Activated CD8-positive, alpha-beta memory T cell treated with anti-CD3 and anti-CD28 coated beads, Interleukin-2, amount 10 ng/mL, durations not matched to agents 7 days and 5 days (primary cell): Measurements from ENCODE around the gene A1CF. TPM values are rescaled to one million over a fixed set of nuclear protein-coding genes. Genes with fewer than 3 reads are reported as not detected.

Source experiments
- ATAC-seq: fragments of 150-1000 bp; cut with Tn5 transposase; one replicate; pipeline ENCODE4 v1.10.0; 2021; ENCODE audit warnings: moderate library complexity
- CTCF ChIA-PET: fragments of 350-600 bp; sonication (Branson Sonifier 250); formaldehyde crosslinking; loops from one replicate; lab custom pipeline; 2021; ENCODE audit warnings: antibody characterized with exemption; lab: Charles Lee
- DNase-seq: peaks from one replicate; pipeline ENCODE4 v3.0.0-alpha.2; 2020
- H3K27ac Mint-ChIP-seq: one replicate; pipeline ENCODE4 v1.8.0; 2021; ENCODE audit warnings: mild to moderate bottlenecking, mixed read lengths
- H3K27me3 Mint-ChIP-seq: one replicate; pipeline ENCODE4 v1.8.0; 2021; ENCODE audit warnings: mixed read lengths
- H3K36me3 Mint-ChIP-seq: one replicate; pipeline ENCODE4 v1.8.0; 2021; ENCODE audit warnings: mild to moderate bottlenecking, mixed read lengths
- H3K4me1 Mint-ChIP-seq: one replicate; pipeline ENCODE4 v1.8.0; 2021; ENCODE audit warnings: mixed read lengths
- H3K4me3 Mint-ChIP-seq: one replicate; pipeline ENCODE4 v1.8.0; 2021; ENCODE audit warnings: mild to moderate bottlenecking, moderate library complexity, mixed read lengths
- H3K9me3 Mint-ChIP-seq: one replicate; pipeline ENCODE4 v1.8.0; 2022; ENCODE audit warnings: low read depth, mixed read lengths
- total RNA-seq, 2 experiments: library from RNA; stranded (reverse); gene quantifications; one replicate each; pipeline ENCODE4 v1.2.3, GENCODE V29; 2021

Gene A1CF
- total RNA-seq, 2 experiments from 2014 or later, result not detected

GRCh38 chr10:50851884-50852671 lies 33.3 kb downstream of the A1CF start:
- no peak for ATAC-seq
- Mint-ChIP-seq H3K4me3 (no peak overlapping the region), H3K27me3 (peaks cover 44% of the 10 kb centered on the region), H3K36me3 (no peaks in the 10 kb centered on the region), H3K4me1 (no peaks in the 10 kb centered on the region), H3K27ac (no peak overlapping the region), H3K9me3 (no peaks in the 10 kb centered on the region)
- CTCF ChIA-PET, result interaction anchor here (0.6 kb wide), 1 partner anchor 506 kb away, joined by 3 read pairs; no protein-coding TSS in a partner anchor
- no peak for DNase-seq

GRCh38 chr10:50850578-50851230 lies 34.7 kb downstream of the A1CF start:
- ATAC-seq, result no peak
- CTCF ChIA-PET, result no interaction called here

GRCh38 chr10:50846753-50847152 lies 38.7 kb downstream of the A1CF start:
- Mint-ChIP-seq H3K36me3 (no peaks in the 10 kb centered on the region), H3K4me3 (no peak overlapping the region), H3K4me1 (no peaks in the 10 kb centered on the region), H3K27me3 (peaks cover 35% of the 10 kb centered on the region), H3K9me3 (no peaks in the 10 kb centered on the region), H3K27ac (no peak overlapping the region)
- no peak for DNase-seq
- ATAC-seq, result no peak
- CTCF ChIA-PET, result no interaction called here

More at GRCh38 chr10:50850578-50851230, 34.7 kb downstream of the A1CF start:
- Mint-ChIP-seq H3K27me3 (peaks cover 53% of the 10 kb centered on the region), H3K9me3 (no peaks in the 10 kb centered on the region), H3K4me3 (no peak overlapping the region), H3K27ac (no peak overlapping the region), H3K4me1 (no peaks in the 10 kb centered on the region), H3K36me3 (no peaks in the 10 kb centered on the region)
- DNase-seq, result no peak

GRCh38 chr10:50837095-50837494 lies 48.3 kb downstream of the A1CF start:
- Mint-ChIP-seq H3K27ac (no peak overlapping the region), H3K4me1 (no peaks in the 10 kb centered on the region), H3K36me3 (no peaks in the 10 kb centered on the region), H3K4me3 (no peak overlapping the region), H3K9me3 (no peaks in the 10 kb centered on the region), H3K27me3 (peaks cover 21% of the 10 kb centered on the region)
- CTCF ChIA-PET, result no interaction called here
- ATAC-seq (no peak), DNase-seq (no peak)

- Mint-ChIP-seq H3K27ac (no peak overlapping the region), H3K36me3 (no peaks in the 10 kb centered on the region), H3K9me3 (no peaks in the 10 kb centered on the region), H3K4me3 (no peak overlapping the region), H3K27me3 (peaks cover 37% of the 10 kb centered on the region), H3K4me1 (peaks cover 5% of the 10 kb centered on the region)
- DNase-seq, result no peak
- CTCF ChIA-PET, result no interaction called here
- ATAC-seq, result no peak
Measured at GRCh38 chr10:50832171-50832751, 53.2 kb downstream of the A1CF start.

GRCh38 chr10:50830066-50830465 lies 55.4 kb downstream of the A1CF start:
- Mint-ChIP-seq H3K9me3 (no peaks in the 10 kb centered on the region), H3K4me3 (no peak overlapping the region), H3K27ac (no peak overlapping the region), H3K36me3 (no peaks in the 10 kb centered on the region), H3K4me1 (peaks cover 5% of the 10 kb centered on the region), H3K27me3 (peaks cover 46% of the 10 kb centered on the region)
- CTCF ChIA-PET, result no interaction called here
- DNase-seq, result no peak
- ATAC-seq, result no peak

- ATAC-seq (no peak), DNase-seq (no peak)
- no peaks in the 10 kb centered on the region for H3K9me3 Mint-ChIP-seq
- H3K36me3 Mint-ChIP-seq, result no peaks in the 10 kb centered on the region
- H3K4me3 Mint-ChIP-seq, result no peak overlapping the region
- H3K27ac Mint-ChIP-seq, result no peak overlapping the region
- peaks cover 5% of the 10 kb centered on the region for H3K4me1 Mint-ChIP-seq
- peaks cover 49% of the 10 kb centered on the region for H3K27me3 Mint-ChIP-seq
- CTCF ChIA-PET, result no interaction called here
Measured at GRCh38 chr10:50824782-50825181, 60.6 kb downstream of the A1CF start.

- Mint-ChIP-seq H3K27me3 (peaks cover 54% of the 10 kb centered on the region), H3K4me1 (peaks cover 5% of the 10 kb centered on the region), H3K9me3 (no peaks in the 10 kb centered on the region), H3K36me3 (no peaks in the 10 kb centered on the region), H3K4me3 (no peak overlapping the region), H3K27ac (no peak overlapping the region)
- no peak for DNase-seq
- ATAC-seq, result no peak
- CTCF ChIA-PET, result no interaction called here
Measured at GRCh38 chr10:50823789-50824188, 61.6 kb downstream of the A1CF start.

- H3K4me3 Mint-ChIP-seq, result no peak overlapping the region
- DNase-seq (no peak), ATAC-seq (no peak)
- H3K27me3 Mint-ChIP-seq, result peaks cover 4% of the 10 kb centered on the region
- H3K27ac Mint-ChIP-seq, result no peak overlapping the region
- H3K36me3 Mint-ChIP-seq, result no peaks in the 10 kb centered on the region
- no peaks in the 10 kb centered on the region for H3K9me3 Mint-ChIP-seq
- H3K4me1 Mint-ChIP-seq, result no peaks in the 10 kb centered on the region
- CTCF ChIA-PET, result no interaction called here
Measured at GRCh38 chr10:50809596-50809995, 75.8 kb downstream of the A1CF start.

GRCh38 chr10:50807851-50808776 lies 77.3 kb downstream of the A1CF start:
- no peaks in the 10 kb centered on the region for H3K27me3 Mint-ChIP-seq
- CTCF ChIA-PET, result no interaction called here
- no peaks in the 10 kb centered on the region for H3K36me3 Mint-ChIP-seq
- no peaks in the 10 kb centered on the region for H3K9me3 Mint-ChIP-seq
- ATAC-seq (no peak), DNase-seq (no peak)
- no peak overlapping the region for H3K4me3 Mint-ChIP-seq
- H3K4me1 Mint-ChIP-seq, result no peaks in the 10 kb centered on the region
- no peak overlapping the region for H3K27ac Mint-ChIP-seq

GRCh38 chr10:50805981-50806622 lies 79.3 kb downstream of the A1CF start:
- no peak overlapping the region for H3K27ac Mint-ChIP-seq
- H3K27me3 Mint-ChIP-seq, result peaks cover 2% of the 10 kb centered on the region
- H3K9me3 Mint-ChIP-seq, result no peaks in the 10 kb centered on the region
- no peak for ATAC-seq
- H3K36me3 Mint-ChIP-seq, result no peaks in the 10 kb centered on the region
- CTCF ChIA-PET, result no interaction called here
- H3K4me3 Mint-ChIP-seq, result no peak overlapping the region
- no peaks in the 10 kb centered on the region for H3K4me1 Mint-ChIP-seq
- no peak for DNase-seq

GRCh38 chr10:50799595-50799994 lies 85.8 kb downstream of the A1CF start:
- Mint-ChIP-seq H3K4me3 (no peak overlapping the region), H3K27ac (no peak overlapping the region), H3K9me3 (no peaks in the 10 kb centered on the region), H3K4me1 (no peaks in the 10 kb centered on the region), H3K27me3 (peaks cover 15% of the 10 kb centered on the region), H3K36me3 (no peaks in the 10 kb centered on the region)
- CTCF ChIA-PET, result no interaction called here
- ATAC-seq (no peak), DNase-seq (no peak)

- Mint-ChIP-seq H3K27ac (no peak overlapping the region), H3K4me3 (no peak overlapping the region), H3K9me3 (no peaks in the 10 kb centered on the region), H3K4me1 (no peaks in the 10 kb centered on the region), H3K36me3 (no peaks in the 10 kb centered on the region), H3K27me3 (peaks cover 15% of the 10 kb centered on the region)
- DNase-seq, result no peak
- no peak for ATAC-seq
- CTCF ChIA-PET, result no interaction called here
Measured at GRCh38 chr10:50798297-50798696, 87.1 kb downstream of the A1CF start.
